ENCODE measurements around the gene GFOD1.

GRCh38 chr6:13466304-13467215 is 20.8 kb downstream of the GFOD1 start:
- TF ChIP-seq CTCF (IDR thresholded peaks at IDR 0.05) (no peak), POLR2A (IDR thresholded peaks at IDR 0.05) (no peak)
